ENCODE measurements around the gene CFAP92. TPM values are rescaled to one million over a fixed set of nuclear protein-coding genes. Genes with fewer than 3 reads are reported as not detected.

The CFAP92 gene
- total RNA-seq, 1 experiment from 2014 or later = 0.92 TPM

GRCh38 chr3:128983293-128984069 is 10.4 kb downstream of the CFAP92 start:
- no peak for DNase-seq
- Histone ChIP-seq H2BK5ac (ENCODE audit: insufficient read length, low read length) (no peak overlapping the region), H3K18ac (ENCODE audit: insufficient read length, low read depth, low read length) (no peak overlapping the region), H3K4ac (ENCODE audit: low read depth, low read length) (no peak overlapping the region), H2AFZ (ENCODE audit: low read length) (no peak overlapping the region), H3T11ph (ENCODE audit: low read length) (no peak overlapping the region), H2BK20ac (ENCODE audit: low read depth, low read length, poor library complexity, severe bottlenecking) (no peak overlapping the region), H3K4me2 (ENCODE audit: insufficient read depth, insufficient read length, low read length) (no peak overlapping the region), H3K23ac (ENCODE audit: insufficient read length, low read depth, low read length) (no peak overlapping the region), H2BK15ac (ENCODE audit: low read depth, low read length) (no peak overlapping the region), H3K14ac (ENCODE audit: insufficient read depth, low read length) (no peak overlapping the region), H3K27ac (ENCODE audit: insufficient read length, low read depth, low read length) (no peak overlapping the region), H3K56ac (ENCODE audit: insufficient read length, low read depth, low read length) (no peak overlapping the region), H3K4me1 (ENCODE audit: insufficient read depth, low read length) (no peaks in the 10 kb centered on the region), H3K23me2 (ENCODE audit: insufficient read length, low read depth, low read length, poor library complexity, severe bottlenecking) (no peaks in the 10 kb centered on the region), H3K79me1 (ENCODE audit: insufficient read depth, low read depth, low read length, poor library complexity, severe bottlenecking) (no peaks in the 10 kb centered on the region), H4K20me1 (ENCODE audit: control insufficient read depth, insufficient read depth, insufficient read length) (no peaks in the 10 kb centered on the region), H2BK12ac (ENCODE audit: insufficient read length, low read depth, low read length) (no peak overlapping the region), H3K79me2 (ENCODE audit: insufficient read depth, low read length) (no peaks in the 10 kb centered on the region), H4K91ac (ENCODE audit: insufficient read length, low read depth, low read length) (no peak overlapping the region), H4K5ac (ENCODE audit: insufficient read length, low read depth, low read length) (no peak overlapping the region), H3K27me3 (ENCODE audit: insufficient read depth, low read length) (no peaks in the 10 kb centered on the region), H4K8ac (replicated peaks; ENCODE audit: insufficient read length, low read depth, low read length) (no peak overlapping the region), H3K9me3 (ENCODE audit: control insufficient read depth, low read depth, low read length) (no peaks in the 10 kb centered on the region), H3K9ac (ENCODE audit: extremely low read depth, insufficient read length, low read length) (no peak overlapping the region), H2BK120ac (ENCODE audit: low read depth, low read length, poor library complexity, severe bottlenecking) (no peak overlapping the region), H2AK5ac (ENCODE audit: insufficient read length, low read length) (no peak overlapping the region)
- Mint-ChIP-seq H3K4me1 (peaks cover 9 to 14% of the 10 kb centered on the region in 2 experiments; a peak in 3 of 4 replicates), H3K4me3 (no peak overlapping the region), H3K27ac (peak overlapping the region in 2 of 3 experiments; percentile 0 to 11; a peak in 2 of 7 replicates), H3K36me3 (ENCODE audit: insufficient read depth in 1 of 3, low read depth in 3 of 3) (no peaks in the 10 kb centered on the region), H3K9me3 (no peaks in the 10 kb centered on the region), H3K27me3 (ENCODE audit: low read depth) (peaks cover 8% of the 10 kb centered on the region)
- whole genome bisulfite sequencing (ENCODE audit: extremely low coverage, insufficient read length, low lambda C conversion rate) = no CpG with 5 or more reads among the region's 9 CpGs
- TF ChIP-seq CTCF (conservative IDR thresholded peaks at IDR 0.05) = no peak
